Stimulated activated naive CD4-positive, alpha-beta T cell (primary cell): ENCODE measurements around the gene PPIL4.
"Not testable (repeated sequence)": the region's sequence is repeated elsewhere in the genome, so short reads cannot be mapped to it uniquely, and the experiment has no call there.

Experiments
- DNase-seq, 6 experiments: peaks; one replicate each; lab custom pipeline; 2025; lab: John Stamatoyannopoulos, UW

PPIL4 gene

DNA sequence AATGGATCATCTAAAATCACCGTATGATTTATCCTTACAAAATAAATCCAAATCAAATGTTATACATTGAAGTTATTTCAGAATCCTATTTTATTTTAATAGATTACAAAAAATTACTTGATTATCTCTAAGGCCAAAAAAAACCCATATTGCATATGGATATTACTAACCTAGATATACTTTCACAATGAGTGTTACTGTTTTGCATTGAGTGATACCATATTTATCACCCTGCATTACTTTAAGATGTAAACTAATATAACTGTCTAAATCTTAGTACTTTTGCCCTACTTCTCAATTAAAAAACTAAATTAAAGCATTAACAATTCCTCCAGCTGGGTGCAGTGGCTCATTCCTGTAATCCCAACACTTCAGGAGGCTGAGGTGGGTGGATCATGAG lies 11.1 kb downstream of the PPIL4 start:
- no peak for DNase-seq

DNA sequence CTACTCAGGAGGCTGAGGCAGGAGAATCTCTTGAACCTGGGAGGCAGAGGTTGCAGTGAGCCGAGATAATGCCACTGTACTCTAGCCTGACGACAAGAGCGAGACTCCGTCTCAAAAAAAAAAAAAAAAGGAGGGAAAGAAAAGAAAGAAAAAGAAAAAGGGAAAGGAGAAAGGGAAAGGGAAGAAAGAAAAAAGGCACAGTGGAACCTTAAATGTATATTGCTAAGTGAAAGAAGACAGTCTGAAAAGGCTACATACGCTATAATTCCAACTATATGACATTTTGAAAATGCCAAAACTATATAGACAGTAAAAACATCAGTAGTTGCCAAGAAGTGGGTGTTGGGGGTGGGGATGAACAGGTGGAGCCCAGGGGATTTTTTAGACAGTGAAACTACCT lies 16.2 kb downstream of the PPIL4 start:
- DNase-seq, result no peak

DNA sequence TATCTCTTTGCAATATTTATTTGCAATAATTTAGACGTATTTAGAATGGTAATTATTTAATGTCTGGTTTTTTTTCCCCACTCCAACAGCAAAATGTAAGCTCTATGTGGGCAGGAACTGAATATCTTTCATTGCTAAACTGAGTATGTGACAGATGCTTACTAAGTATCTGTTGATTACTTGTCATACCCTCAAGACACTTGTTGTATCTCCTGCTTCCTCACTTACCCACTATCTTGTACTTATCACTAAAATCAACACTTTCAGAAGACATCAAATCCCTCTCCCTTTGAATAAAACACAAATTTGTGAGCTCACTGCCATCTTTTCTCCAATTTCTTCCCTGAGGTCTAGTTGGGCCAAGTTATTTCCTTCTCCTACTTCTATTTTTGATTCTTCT lies 30.3 kb downstream of the PPIL4 start:
- DNase-seq, result no peak

DNA sequence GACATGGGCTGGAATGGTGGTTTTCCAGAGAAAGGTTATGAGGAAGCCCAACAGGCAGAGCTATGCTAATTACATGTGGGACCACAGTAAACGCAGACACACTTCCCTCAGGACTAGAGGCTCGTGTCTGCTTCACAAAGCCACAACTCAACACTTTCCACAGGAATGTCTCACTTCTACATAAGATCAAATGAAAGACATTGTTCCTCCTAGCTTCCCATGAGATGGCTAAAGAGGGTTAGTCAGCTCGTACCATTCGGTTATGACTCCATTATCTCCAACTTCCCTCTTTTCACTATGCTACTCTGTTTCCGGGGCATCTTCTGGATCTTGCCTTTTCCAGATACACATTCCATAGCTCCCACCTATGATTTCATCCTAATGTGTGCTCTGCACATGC lies 31.9 kb downstream of the PPIL4 start:
- DNase-seq, result no peak

DNA sequence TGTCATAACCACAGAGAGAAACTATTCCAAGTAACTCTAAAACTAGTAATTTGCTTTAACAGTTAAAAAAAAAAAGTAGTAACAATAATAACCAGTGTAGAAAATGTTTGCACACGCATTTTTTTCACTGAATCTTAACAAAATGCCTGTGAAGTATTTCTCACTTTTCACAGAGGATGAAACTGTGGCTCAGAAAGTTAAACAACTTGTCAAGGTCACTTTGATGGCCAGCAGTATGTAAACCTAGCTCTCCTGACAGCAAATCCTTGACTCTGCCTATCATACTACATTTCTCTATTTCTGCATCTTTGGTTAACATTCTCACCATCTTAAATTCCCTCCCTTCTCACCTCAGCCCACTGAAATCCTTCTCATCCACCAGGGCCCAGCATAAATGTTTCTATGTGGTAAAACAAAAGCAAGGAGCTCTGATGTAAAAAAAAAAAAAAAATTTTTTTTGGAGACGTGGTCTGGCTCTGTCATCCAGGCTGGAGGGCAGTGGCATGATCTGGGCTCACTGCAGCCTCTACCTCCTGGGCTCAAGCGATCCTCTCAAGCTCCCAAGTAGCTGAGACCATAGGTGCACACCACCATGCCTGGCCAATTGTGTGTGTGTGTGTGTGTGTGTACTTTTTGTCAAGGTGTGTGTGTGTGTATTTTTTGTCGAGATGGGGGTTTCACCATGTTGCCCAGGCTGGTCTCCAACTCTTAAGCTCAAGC lies 34.9 kb downstream of the PPIL4 start:
- no peak for DNase-seq

DNA sequence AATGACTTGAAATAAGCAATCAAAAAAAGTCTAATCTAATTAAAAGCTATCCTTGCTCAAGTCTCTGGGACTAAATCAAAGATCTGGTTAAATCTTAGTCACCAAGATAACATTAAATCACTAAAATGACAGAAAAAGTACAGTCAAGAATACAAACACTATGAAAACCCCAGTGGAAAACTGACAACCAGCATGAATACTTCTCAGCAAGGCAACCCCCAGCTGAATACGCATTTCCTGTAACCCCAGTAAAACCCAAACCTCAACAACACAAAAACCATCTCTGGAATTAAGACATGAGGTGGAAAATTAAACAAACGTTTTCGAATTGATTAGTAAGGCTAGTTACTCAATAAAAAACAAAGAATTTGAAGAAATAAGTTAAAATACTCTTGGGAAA lies 37.4 kb downstream of the PPIL4 start:
- peak in 5 of 6 experiments; percentile 18 to 70 (median 49) for DNase-seq

DNA sequence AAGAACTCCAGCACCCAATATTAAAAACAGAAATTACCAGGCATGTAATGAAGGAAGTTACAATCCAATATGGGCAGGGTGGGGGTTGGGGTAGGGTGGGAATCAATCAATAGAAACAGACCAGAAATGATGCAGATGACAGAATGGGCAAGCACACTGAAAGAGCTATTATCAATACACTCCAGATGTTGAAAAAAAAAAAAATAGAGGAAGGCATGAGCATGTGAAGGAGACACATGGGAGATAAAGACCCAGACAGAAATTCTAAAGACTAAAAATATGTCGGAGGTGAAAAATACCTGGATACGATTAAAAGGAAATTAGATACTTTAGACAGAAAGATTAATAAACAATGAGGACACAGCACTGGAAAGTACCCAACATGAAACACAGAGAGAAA lies 42.0 kb downstream of the PPIL4 start:
- DNase-seq, result no peak

DNA sequence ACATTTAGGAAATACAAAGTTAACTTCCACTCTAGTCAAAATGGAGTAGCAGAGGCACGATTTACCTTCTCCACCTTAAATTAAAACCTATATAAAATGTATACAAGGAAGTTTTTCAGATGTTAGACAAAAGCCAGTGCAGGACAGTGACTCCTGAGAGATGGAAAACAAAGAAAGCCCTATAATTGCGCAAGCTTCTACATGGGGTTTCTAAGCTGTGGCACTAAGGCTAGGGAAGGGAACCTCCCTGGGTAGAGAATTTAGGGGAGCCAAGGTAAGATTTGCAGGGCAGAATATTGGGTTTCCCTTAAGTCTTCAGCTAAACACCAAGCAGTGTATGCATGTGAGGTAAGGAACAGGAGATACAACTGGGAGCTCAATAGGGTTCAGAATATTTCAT lies 42.6 kb downstream of the PPIL4 start:
- no peak for DNase-seq

DNA sequence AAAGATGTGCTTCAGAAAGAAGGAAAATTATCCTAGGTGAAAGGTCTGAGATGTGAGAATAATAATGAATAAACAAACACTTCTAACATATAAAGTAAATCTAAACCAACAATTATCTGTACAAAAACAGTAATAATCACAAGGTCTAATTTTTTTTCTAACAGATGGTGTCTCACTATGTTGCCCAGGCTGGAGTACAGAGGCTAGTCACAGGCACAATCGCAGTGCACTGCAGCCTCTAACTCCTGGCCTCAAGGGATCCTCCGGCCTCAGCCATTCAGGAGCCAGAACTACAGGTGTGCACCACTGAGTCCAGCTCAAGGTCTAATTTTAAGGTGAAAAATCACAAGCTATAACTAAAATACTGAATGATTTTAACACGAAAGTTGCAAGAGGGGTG lies 44.1 kb downstream of the PPIL4 start:
- no peak for DNase-seq

DNA sequence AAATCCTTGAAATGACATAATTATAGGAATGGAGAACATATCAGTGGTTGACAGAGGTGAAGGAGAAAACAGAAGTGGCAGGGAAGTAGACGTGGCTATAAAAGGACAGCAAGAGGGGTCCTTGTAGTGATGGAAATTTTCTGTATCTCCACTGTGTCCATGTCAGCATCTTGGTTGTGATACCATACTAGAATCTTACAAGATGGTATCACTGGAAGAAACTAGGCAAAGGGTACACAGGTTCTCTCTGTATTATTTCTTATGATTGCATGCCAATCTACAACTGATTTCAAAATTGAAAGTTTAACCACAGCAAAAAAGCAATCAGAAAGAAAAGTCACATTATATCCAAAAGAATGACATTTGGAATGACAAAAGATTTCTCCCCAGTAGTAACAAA lies 44.6 kb downstream of the PPIL4 start:
- no peak for DNase-seq

DNA sequence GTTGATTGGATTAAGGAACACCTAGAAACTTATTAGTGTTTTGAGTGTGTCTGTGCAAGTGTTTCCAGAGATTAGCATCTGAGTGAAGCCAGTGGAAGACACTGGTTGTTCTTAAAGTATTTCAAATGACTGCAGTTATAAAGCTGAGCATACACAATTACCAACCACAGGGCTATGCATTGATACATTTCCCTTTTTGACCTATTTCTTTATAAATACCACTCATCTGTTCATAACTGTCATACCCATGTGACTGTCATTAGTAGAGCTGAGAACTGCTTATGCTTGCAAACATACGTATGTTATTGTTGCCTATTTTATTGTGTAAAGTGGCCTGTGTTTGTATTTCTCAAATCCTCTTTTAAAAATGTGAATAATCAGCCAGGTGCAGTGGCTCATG lies 45.7 kb downstream of the PPIL4 start:
- no peak for DNase-seq

DNA sequence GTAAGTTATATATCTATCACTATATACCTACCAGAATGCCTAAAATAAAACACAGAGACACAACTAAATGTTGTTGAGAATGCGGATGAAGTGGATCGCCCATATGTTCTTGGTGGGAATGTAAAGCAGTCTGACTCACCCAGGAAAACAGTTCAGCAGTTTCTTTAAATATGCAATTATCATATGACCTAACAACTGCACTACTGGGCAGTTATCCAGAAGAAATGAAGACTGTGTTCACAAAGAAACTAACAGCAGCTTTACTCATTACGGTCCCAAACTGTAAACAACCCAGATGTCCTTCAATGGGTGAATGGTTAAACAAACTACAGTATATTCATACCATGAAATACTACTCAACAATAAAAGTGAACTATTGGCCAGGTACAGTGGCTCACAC lies 46.8 kb downstream of the PPIL4 start:
- DNase-seq, result no peak

DNA sequence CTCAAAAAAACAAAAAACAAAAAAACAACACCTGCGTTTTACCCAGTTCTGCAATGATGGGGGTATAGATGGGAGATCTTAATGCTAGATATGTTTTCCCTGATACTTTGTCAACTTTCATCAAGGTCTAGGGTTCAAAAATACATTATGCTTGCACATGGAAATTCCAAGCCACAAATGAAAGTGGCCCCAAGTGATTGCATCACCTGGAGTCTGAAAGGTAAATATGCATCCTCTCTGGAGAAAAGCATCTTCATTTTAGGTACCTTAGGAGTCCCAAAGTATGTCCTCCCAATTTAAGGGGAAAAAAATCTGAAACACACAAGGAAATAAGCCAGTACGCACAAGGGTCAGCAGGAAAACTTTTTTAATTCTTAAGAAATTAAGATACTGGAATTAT lies 48.5 kb downstream of the PPIL4 start:
- no peak for DNase-seq

DNA sequence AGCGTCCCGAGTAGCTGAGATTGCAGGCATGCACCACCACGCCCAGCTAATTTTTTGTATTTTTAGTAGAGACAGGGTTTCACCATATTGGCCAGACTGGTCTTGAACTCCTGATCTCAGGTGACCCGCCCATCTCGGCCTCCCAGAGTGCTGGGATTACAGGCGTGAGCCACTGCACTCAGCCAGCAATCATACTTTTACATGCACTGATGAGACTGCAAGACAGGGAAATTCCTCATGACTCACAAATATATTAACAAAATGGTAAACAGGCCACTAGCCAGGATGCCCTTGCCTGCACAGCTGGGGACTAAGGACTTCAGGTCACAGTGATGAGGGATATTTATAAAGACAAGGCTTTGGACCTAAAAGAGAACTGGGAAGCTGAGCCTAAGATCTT lies 49.2 kb downstream of the PPIL4 start:
- DNase-seq, result not testable (repeated sequence)

DNA sequence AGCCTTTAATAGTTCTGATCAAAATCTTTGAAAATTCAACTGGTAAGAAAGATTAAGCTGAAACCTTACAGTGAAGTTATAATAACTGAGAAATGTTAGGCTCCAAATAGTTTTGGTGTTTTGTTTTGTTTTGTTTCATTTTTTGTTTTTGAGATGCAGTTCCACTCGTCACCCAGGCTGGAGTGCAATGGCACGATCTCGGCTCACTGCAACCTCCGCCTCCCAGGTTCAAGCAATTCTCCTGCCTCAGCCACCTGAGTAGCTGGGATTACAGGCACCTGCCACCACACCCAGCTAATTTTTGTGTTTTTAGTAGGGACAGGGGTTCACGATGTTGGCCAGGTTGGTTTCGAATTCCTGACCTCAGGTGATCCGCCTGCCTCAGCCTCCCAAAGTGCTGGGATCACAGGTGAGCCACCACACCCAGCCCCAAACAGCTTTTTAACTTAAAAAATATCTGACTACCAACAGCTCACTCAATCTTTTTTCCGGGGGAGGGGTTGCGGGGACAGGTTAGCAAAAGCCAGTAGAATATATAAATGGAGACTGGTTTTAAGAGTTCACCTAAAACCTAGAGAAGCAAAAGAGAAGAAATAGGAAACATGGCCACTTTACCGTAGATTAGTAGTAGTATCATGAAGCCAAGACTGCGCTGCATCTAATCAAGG lies 50.4 kb downstream of the PPIL4 start:
- not testable (repeated sequence) for DNase-seq

DNA sequence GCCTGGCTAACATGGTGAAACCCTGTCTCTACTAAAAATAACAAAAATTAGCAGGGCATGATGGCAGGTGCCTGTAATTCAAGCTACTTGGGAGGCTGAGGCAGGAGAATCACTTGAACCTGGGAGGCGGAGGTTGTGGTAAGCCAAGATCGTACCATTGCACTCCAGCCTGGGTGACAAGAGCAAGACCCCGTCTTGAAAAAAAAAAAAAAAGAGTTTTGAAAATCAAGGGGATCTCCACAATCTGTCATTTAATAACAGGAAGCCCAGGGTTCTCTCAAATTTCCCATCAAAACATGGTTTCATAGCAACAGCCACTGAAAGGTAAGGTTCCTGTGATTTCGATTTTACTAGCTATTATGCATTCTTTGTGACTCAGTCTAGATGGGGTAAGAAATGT lies 51.0 kb downstream of the PPIL4 start:
- DNase-seq, result peak; percentile 15 to 83 (median 60)

DNA sequence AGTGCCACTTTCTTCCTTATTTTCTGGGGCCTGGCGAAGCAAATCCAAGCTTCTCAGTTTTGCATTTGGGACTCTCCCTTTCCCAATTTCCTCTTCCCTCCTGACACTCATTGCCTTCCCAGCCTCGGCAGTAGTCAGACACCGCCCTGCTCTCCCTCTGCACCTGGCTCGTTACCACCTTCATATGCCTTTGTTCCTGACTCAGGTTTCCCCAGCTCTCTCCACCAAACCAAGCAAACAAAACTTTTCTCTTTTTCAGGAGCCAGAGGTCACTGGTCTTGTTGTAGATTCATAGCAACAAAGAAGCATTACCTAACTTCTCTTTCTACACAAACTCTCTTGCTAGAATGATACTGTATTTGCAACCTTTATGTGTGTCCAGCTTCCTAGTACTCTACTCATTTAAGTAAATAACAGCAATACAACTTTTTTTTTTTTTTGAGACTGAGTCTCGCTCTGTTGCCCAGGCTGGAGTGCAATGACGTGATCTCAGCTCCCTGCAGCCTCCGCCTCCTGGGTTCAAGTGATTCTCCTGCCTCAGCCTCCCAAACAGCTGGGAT lies 52.0 kb downstream of the PPIL4 start:
- no peak for DNase-seq

DNA sequence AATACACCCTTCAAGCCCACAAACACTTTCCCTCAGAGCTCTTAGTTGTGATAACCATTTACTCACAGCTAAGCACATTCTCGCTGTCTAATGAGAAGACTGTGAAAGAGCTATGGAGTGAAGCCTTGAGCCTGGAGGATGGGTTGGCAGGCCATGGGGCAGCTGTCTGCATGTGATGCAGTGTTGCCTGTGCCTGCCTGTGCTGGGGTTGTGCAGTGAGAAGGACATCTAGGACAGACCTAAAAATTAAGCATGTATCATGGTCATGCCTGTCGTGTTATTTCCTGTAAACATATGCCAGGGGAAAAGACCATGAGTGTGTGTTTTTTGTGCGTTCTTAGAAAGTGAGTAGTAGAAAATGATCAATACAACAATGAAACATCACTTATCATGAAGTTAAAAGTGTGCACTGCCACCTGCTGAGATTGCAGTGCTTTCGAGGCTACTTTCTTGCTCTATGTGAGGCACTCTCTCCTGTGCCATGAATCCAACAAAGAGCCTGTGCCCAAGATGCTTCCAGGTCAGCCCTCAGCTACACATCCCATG lies 53.0 kb downstream of the PPIL4 start:
- no peak for DNase-seq

DNA sequence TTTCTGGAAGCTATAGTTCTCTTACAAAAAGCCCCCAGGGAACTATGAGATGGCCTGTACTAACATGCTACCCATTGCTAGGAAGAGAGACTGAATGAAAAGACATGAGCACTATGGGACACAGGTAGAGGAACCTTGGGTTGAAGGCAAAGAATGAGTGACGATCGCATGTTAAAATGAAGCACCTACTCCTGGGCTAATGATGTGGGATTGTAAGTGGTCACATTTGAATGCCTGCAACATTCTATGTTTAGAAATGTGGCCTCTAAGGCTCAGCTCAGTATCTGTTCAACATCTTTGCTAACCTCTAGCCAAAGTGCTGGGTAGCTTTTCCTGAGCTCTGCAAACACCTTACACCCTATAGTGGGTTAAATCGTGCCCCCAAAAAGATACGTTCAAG lies 55.9 kb downstream of the PPIL4 start:
- DNase-seq, result no peak

DNA sequence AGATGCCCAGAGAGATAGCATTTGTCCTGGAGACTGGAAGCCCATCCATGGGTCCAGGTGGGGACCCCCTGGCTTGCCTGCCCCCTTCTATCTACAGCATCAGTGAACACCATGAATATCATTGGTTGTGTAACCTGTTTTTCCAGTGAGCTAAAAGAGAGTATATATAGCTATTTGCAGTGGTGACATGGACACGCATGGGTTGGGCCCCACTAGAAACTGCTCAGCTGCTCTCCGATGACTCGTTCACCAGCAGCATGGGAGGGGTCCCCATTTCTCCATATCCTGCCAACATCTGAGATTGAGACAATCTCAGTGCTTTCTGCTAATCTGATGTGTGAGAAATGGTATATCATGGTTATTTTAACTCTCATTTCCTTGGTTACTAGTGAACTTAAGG lies 57.0 kb downstream of the PPIL4 start:
- DNase-seq, result peak in 1 of 6 experiments; percentile 32

DNA sequence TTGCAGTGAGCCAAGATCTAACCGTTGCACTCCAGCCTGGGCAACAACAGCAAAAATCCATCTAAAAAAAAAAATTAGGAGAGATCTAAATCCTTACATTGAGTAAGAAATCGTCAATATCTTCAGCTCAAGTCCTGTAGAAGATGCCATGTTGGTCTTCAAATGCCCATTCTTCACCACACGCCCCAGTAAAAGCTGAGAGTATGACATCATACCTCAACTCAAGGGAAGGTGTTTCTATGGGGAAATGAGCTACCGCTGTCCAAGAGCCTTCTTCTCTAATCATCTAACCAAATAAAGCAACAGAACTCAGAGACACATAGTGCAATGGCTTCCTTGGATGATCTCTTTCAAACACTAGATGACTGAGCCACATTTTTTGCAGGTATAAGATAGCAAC lies 58.5 kb downstream of the PPIL4 start:
- no peak for DNase-seq

DNA sequence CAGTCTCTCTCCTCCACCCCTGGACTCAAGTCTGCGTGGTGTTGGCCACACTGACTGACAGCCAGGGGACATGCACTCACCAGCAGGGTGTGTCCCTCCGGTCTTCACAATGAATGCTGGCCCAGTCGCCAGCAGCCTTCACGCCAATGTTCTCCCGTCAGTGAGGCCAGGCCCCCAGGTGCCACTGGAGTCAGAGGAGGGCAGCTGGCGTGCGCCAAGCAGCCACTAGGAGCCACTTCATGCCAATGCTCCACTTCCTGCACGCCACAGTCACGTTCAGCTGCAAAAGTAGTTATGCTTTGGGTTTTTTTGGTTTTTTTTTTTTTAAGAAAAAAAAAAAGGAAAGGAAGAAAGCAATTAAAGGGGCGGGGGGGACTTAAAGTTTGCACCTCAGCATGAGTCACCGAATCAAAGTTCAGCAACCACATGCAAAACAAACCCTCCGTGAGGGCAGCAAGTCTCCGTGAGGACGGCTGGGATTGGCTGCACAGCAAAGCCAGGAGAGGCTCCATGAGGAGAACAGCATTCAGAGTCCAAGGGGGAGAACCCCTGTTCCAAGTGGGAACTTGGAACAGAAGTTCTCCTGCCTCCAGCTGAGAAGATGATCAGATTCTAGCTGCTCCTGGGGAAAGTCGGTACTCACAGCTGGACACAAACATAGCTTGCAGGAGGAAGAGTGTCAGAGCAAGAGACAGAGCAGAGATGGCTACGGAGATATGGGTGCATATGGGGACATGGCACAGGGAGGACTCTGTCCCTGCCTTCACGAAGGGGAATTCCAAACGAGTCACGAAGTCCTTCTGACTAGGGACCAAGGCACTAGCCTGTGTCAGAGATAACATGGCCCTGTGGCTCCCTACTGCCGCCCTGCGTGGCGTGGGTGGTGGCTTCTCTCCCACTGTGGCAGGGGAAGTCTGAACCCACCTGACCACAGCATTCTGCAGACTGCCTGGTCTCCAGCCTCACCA lies 60.8 kb downstream of the PPIL4 start, which contains the start of gene ZC3H12D:
Gene ZC3H12D (minus strand): TSS at position 282 of the 968 bp plus-strand sequence. CDS start 10,471 bp downstream, outside the sequence.
- peak; percentile 70 to 84 (median 77) for DNase-seq
